HS-5 (cell line): ENCODE results near the gene MLLT6.

Experiments
- DNase-seq: peaks from one replicate; pipeline ENCODE4 v3.0.0-alpha.2; 2012; ENCODE audit warnings: low read depth

MLLT6 gene

GRCh38 chr17:38743556-38744171 lies 38.6 kb downstream of the MLLT6 start:
- no peak for DNase-seq

- no peak for DNase-seq
Observed at GRCh38 chr17:38745545-38745944, 40.5 kb downstream of the MLLT6 start.

GRCh38 chr17:38746004-38746848 lies 41.2 kb downstream of the MLLT6 start:
- DNase-seq: no peak

- no peak for DNase-seq
Observed at GRCh38 chr17:38746849-38747462, 41.9 kb downstream of the MLLT6 start.

- DNase-seq: no peak
Observed at GRCh38 chr17:38747463-38748148, 42.5 kb downstream of the MLLT6 start.

- peak; percentile 52 for DNase-seq
Observed at GRCh38 chr17:38748149-38748891, 43.2 kb downstream of the MLLT6 start, which contains the start of gene PCGF2. Gene PCGF2 (minus strand): TSS chr17:38748336. CDS start chr17:38740402, 7,934 bp downstream.

- no peak for DNase-seq
Observed at GRCh38 chr17:38748892-38749222, 43.8 kb downstream of the MLLT6 start.

- DNase-seq: peak; percentile 36
Observed at GRCh38 chr17:38749223-38750043, 44.4 kb downstream of the MLLT6 start.

- DNase-seq: no peak
Observed at GRCh38 chr17:38750044-38750311, 44.9 kb downstream of the MLLT6 start.

GRCh38 chr17:38750312-38751121 lies 45.4 kb downstream of the MLLT6 start:
- no peak for DNase-seq

GRCh38 chr17:38751144-38751807 lies 46.2 kb downstream of the MLLT6 start:
- no peak for DNase-seq

GRCh38 chr17:38751808-38752307 lies 46.8 kb downstream of the MLLT6 start:
- DNase-seq: peak; percentile 56

- DNase-seq: peak; percentile 96
Observed at GRCh38 chr17:38752308-38753070, 47.4 kb downstream of the MLLT6 start, which contains the start of gene PSMB3. Gene PSMB3 (plus strand): TSS chr17:38752741. CDS start chr17:38752827, 86 bp downstream.

- no peak for DNase-seq
Observed at GRCh38 chr17:38753071-38753506, 48.0 kb downstream of the MLLT6 start.

GRCh38 chr17:38761612-38762011 lies 56.5 kb downstream of the MLLT6 start:
- no peak for DNase-seq

GRCh38 chr17:38762231-38762630 lies 57.2 kb downstream of the MLLT6 start:
- DNase-seq: no peak

- no peak for DNase-seq
Observed at GRCh38 chr17:38766341-38766740, 61.3 kb downstream of the MLLT6 start.

- DNase-seq: no peak
Observed at GRCh38 chr17:38768417-38768816, 63.3 kb downstream of the MLLT6 start.

- DNase-seq: no peak
Observed at GRCh38 chr17:38773258-38773657, 68.2 kb downstream of the MLLT6 start.
